GM03348 (cell line): ENCODE measurements around the gene LTBP2.

Source experiments
- DNase-seq: peaks from one replicate; pipeline ENCODE4 v3.0.0; 2012; ENCODE audit warnings: low spot score

The LTBP2 gene

GRCh38 chr14:74612350-74613021, 449 bp upstream of the LTBP2 start:
- peak; percentile 94 for DNase-seq

DNA sequence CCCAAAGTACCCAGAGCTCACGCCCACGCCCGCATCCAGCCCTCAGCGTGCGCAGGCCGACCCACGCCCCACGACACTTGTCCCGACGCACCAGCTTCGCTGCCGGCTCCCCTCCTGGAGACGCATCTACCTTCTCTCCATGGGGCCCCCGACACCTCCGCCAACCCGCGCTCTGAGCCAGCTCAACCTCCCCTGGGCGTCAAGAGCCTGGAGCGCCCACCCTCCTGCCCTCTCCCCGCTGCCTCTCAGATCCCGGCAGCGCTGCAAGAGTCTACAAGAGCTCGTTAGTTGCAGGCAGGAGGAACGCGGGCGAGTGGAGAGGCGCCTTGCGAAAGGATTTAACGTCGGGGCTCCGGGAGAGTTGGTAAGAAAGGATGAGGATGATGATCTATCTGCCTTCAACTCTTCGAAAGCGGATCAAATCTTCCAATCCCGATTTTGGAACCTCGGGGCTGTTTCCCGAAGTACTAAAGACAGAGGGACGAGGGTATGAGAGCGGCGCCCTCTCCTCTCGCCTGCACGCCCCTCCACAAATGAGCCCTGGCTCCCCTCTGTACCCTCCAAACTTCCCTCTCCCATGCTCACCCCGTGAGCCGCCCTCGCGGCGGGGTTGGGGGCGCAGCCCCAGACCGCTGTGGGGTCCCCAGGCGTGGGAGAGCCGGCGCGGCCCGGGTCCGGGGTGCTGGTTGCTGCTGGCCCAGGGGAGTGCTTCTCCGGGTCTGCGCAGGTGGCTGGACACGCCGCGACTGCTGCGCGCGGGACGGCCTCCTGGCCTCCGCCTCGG, 979 bp downstream of the LTBP2 start:
- DNase-seq, result no peak

DNA sequence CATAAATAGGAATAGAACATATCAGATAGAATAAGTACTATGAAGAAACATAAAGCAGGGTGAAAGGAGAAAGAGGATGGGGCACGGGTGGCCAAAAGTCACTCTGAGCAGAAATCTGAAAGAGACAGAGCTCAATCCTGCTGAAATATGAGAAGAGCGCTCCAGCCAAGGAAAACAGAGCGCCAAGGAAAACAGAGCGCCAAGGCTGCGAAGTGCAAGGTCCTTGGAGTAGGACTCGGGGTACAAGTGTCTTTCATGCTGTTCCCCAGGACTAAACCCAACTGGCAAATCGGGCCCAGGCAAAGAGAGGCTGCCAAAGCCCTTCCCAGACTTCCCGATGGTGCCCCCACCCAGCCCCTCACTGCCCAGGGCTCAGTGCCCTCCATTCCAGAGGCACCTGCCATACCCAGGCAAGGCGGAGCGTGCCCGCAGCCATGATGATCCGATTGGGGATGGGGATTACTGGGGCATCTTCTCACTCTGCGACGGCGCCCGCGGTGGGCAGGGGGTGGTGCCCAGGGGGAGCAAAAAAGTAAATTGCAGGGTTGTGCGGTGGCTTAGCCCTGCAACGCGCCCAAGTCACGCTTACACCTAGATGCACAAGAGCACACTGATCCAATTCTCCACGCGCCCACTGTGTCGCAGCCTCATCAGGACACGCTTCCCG, 1.7 kb downstream of the LTBP2 start:
- no peak for DNase-seq

- DNase-seq, result no peak
Observed at GRCh38 chr14:74609721-74610120, 2.3 kb downstream of the LTBP2 start.

GRCh38 chr14:74608959-74609611, 3.0 kb downstream of the LTBP2 start:
- peak; percentile 73 for DNase-seq

DNA sequence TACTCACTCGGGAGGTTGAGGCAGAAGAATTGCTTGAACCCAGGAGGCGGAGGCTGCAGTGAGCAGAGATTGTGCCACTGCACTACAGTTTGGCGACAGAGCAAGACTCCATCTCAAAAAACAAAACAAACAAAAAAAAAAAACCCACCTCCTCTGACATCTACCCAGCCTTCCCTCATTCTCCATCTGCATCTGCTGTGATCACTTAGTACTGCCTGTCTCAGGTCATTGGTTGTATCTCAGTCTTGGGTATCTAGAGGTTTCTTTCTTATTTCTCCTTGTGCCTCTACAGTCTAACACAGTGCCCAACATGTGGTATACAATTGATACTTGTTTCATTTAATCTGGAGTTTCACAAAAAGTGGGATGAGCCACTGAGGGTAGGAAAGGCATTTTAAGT, 5.3 kb downstream of the LTBP2 start:
- DNase-seq, result no peak

DNA sequence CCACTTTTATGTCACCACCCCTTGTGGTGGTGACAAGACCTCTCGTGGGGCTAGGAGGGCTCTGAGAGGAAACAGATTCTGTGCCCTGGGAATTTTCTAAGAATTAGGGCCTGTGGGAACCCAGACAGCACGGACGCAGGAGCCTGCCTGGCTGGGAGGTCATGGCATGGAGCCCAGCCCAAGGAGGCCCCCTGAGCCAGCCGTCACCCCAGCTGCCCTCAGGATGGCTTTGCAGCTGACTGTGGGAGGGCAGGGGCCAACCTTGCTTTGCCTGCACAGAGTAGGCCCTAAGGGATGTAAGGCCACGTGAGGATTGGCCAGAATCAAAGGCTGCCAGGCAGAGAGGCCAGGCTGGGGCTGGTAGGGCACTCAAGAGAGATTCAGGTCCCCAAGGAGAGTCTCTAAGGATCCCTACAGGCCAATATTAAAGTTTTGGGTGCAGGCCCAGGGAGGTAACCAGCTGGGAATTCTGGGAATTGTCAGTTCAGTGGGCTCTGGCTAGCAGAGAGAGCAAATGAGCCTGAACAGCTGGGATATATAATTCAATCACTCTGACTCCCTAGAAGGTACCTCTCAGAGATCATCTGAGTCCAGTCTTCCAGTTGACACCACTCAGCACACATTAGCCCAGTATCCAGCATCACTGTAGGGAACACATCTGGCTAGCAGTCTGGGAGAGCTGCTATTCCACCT, 6.4 kb downstream of the LTBP2 start:
- no peak for DNase-seq

- DNase-seq, result peak; percentile 70
Observed at GRCh38 chr14:74604911-74605310, 7.1 kb downstream of the LTBP2 start.

- DNase-seq, result no peak
Observed at GRCh38 chr14:74604157-74604556, 7.9 kb downstream of the LTBP2 start.

DNA sequence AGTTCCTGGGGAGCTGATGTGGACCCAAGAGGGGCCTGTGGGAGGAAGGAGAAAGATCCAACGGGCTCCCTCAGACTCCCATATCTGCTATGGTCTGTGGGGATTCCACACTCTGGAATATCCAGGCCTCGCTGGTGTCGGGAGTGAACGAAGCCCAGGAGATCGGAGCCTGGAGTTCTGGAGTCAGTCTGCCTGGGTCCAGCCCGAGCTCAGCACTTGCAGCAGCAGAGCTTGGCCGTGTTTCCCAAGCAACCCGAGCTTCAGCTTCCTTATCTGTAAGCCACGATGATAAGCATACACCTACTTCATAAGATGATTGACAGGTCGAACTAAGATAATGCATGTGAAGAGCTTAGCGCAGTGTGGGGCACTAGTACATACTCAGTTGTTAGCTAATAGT, 10.1 kb downstream of the LTBP2 start:
- no peak for DNase-seq

DNA sequence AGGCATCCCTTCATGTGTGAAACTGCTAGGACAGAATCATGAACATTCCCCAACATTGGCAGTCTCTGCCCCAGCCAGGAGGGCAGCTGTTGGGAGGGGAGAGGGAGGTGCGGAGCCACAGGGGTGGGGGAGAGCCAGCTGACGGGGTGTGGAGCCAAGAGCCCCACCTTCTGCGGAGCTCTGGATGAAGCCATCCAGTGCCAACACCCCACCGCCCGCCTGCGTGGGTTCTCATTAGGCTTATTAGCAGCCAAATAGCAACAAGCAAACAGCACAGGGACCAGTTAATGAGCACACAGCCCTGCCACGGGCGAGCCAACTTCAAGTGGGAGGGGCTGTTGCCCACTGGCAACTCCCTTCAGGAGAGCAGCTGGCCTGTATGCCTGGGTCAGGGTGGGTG, 12.1 kb downstream of the LTBP2 start:
- DNase-seq, result no peak

GRCh38 chr14:74599321-74599761, 12.7 kb downstream of the LTBP2 start:
- DNase-seq, result peak; percentile 52

- peak; percentile 78 for DNase-seq
Observed at GRCh38 chr14:74596741-74597450, 15.1 kb downstream of the LTBP2 start.

- DNase-seq, result peak; percentile 85
Observed at GRCh38 chr14:74595006-74595735, 16.9 kb downstream of the LTBP2 start.

DNA sequence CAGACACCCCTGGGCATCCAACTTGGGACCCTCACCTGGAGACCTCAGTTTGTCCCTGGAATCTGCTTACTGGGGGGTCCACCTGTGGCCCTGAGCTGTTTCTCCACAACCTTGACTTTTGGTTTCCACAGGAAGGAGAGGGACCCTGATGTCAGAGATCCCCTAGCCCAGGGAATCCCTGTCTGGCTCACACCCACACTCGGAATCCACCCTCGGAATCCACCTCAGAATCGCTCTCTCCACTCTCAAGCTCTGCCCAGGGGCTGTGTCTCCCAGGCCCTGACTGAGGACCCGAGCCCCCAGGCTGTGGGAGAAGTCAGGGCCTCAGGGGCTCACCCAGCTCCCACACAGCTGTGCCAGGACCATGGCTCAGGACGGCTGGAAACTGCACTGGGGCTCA, 17.4 kb downstream of the LTBP2 start:
- no peak for DNase-seq

DNA sequence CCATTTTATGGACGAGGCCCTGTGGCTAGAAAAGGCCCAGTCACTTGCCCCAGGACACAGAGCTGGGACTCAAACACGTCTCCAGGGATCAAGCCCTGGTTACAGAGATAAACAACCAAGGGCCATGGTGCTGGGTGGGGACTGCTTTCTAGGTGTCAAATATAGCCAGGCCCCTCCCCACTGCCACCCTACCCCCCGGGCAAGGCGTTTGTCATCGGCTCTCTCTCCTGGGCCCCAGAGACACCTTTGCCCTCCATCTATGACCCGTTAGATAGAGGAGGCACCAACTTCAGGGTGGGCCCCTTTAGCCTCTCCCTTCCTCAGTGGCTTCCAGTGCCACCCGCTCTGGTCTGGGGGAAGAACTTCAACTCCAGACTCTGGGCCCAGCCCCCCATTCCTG, 18.0 kb downstream of the LTBP2 start:
- DNase-seq, result no peak

- peak; percentile 38 for DNase-seq
Observed at GRCh38 chr14:74593241-74593953, 18.6 kb downstream of the LTBP2 start.

- DNase-seq, result no peak
Observed at GRCh38 chr14:74592476-74593201, 19.4 kb downstream of the LTBP2 start.

GRCh38 chr14:74591899-74592298, 20.1 kb downstream of the LTBP2 start:
- DNase-seq, result no peak
